ENCODE measurements around the gene SLC12A3.
A peak's percentile ranks its signal among the peaks of the same experiment; 100 is the strongest.
"Not testable (repeated sequence)": the region's sequence is repeated elsewhere in the genome, so short reads cannot be mapped to it uniquely, and the experiment has no call there.

Gene SLC12A3

GRCh38 chr16:56855946-56856345, 9.1 kb upstream of the SLC12A3 start:
- H3K4me1 Mint-ChIP-seq (ENCODE audit: low read depth) = peaks cover 15% of the 10 kb centered on the region
- no peak overlapping the region for H3K4me3 Mint-ChIP-seq
- no peaks in the 10 kb centered on the region for H3K27me3 Mint-ChIP-seq

GRCh38 chr16:56856876-56857447, 8.0 kb upstream of the SLC12A3 start:
- Mint-ChIP-seq H3K27me3 (no peaks in the 10 kb centered on the region), H3K9me3 (ENCODE audit: low read depth) (no peaks in the 10 kb centered on the region), H3K27ac (no peak overlapping the region), H3K4me3 (no peak overlapping the region), H3K4me1 (ENCODE audit: low read depth) (peaks cover 20% of the 10 kb centered on the region), H3K36me3 (no peaks in the 10 kb centered on the region)

More at GRCh38 chr16:56855946-56856345, 9.1 kb upstream of the SLC12A3 start:
- Mint-ChIP-seq H3K27ac (no peak overlapping the region), H3K9me3 (ENCODE audit: low read depth) (no peaks in the 10 kb centered on the region), H3K36me3 (no peaks in the 10 kb centered on the region)

- Mint-ChIP-seq H3K4me1 (ENCODE audit: low read depth) (peaks cover 23% of the 10 kb centered on the region), H3K9me3 (ENCODE audit: low read depth) (no peaks in the 10 kb centered on the region), H3K4me3 (no peak overlapping the region)
These were observed 6.6 kb upstream of the SLC12A3 start for GRCh38 chr16:56858374-56858773.

GRCh38 chr16:56859636-56860035, 5.4 kb upstream of the SLC12A3 start:
- Mint-ChIP-seq H3K36me3 (no peaks in the 10 kb centered on the region), H3K27me3 (no peaks in the 10 kb centered on the region), H3K9me3 (ENCODE audit: low read depth) (no peaks in the 10 kb centered on the region), H3K4me1 (ENCODE audit: low read depth) (peaks cover 24% of the 10 kb centered on the region), H3K27ac (no peak overlapping the region), H3K4me3 (no peak overlapping the region)

More at GRCh38 chr16:56858374-56858773, 6.6 kb upstream of the SLC12A3 start:
- no peaks in the 10 kb centered on the region for H3K36me3 Mint-ChIP-seq
- no peak overlapping the region for H3K27ac Mint-ChIP-seq
- no peaks in the 10 kb centered on the region for H3K27me3 Mint-ChIP-seq

GRCh38 chr16:56860226-56861020, 4.6 kb upstream of the SLC12A3 start:
- Mint-ChIP-seq H3K27me3 (no peaks in the 10 kb centered on the region), H3K4me1 (ENCODE audit: low read depth) (peaks cover 24% of the 10 kb centered on the region), H3K36me3 (no peaks in the 10 kb centered on the region), H3K4me3 (peak overlapping the region; percentile 67), H3K27ac (peak overlapping the region; percentile 86), H3K9me3 (ENCODE audit: low read depth) (no peaks in the 10 kb centered on the region)

GRCh38 chr16:56861092-56861610, 3.9 kb upstream of the SLC12A3 start:
- peaks cover 24% of the 10 kb centered on the region for H3K4me1 Mint-ChIP-seq (ENCODE audit: low read depth)
- no peaks in the 10 kb centered on the region for H3K27me3 Mint-ChIP-seq
- H3K27ac Mint-ChIP-seq = peak overlapping the region; percentile 34
- H3K9me3 Mint-ChIP-seq (ENCODE audit: low read depth) = no peaks in the 10 kb centered on the region
- peak overlapping the region; percentile 12 for H3K4me3 Mint-ChIP-seq
- H3K36me3 Mint-ChIP-seq = no peaks in the 10 kb centered on the region

GRCh38 chr16:56861756-56862155, 3.3 kb upstream of the SLC12A3 start:
- Mint-ChIP-seq H3K27me3 (no peaks in the 10 kb centered on the region), H3K27ac (no peak overlapping the region), H3K4me3 (no peak overlapping the region), H3K36me3 (no peaks in the 10 kb centered on the region), H3K9me3 (ENCODE audit: low read depth) (no peaks in the 10 kb centered on the region), H3K4me1 (ENCODE audit: low read depth) (peaks cover 24% of the 10 kb centered on the region)

GRCh38 chr16:56862776-56863175, 2.2 kb upstream of the SLC12A3 start:
- Mint-ChIP-seq H3K4me1 (ENCODE audit: low read depth) (peaks cover 26% of the 10 kb centered on the region), H3K9me3 (ENCODE audit: low read depth) (no peaks in the 10 kb centered on the region), H3K27ac (peak overlapping the region; percentile 41), H3K27me3 (no peaks in the 10 kb centered on the region), H3K4me3 (no peak overlapping the region), H3K36me3 (no peaks in the 10 kb centered on the region)

GRCh38 chr16:56865394-56866062, 521 bp downstream of the SLC12A3 start:
- H3K4me1 Mint-ChIP-seq (ENCODE audit: low read depth) = peaks cover 15% of the 10 kb centered on the region

GRCh38 chr16:56866955-56867830, 2.2 kb downstream of the SLC12A3 start:
- no peaks in the 10 kb centered on the region for H3K36me3 Mint-ChIP-seq
- no peak overlapping the region for H3K27ac Mint-ChIP-seq
- no peak overlapping the region for H3K4me3 Mint-ChIP-seq
- no peaks in the 10 kb centered on the region for H3K9me3 Mint-ChIP-seq (ENCODE audit: low read depth)
- H3K27me3 Mint-ChIP-seq = no peaks in the 10 kb centered on the region
- peaks cover 6% of the 10 kb centered on the region for H3K4me1 Mint-ChIP-seq (ENCODE audit: low read depth)

More at GRCh38 chr16:56865394-56866062, 521 bp downstream of the SLC12A3 start:
- H3K4me3 Mint-ChIP-seq = no peak overlapping the region
- no peaks in the 10 kb centered on the region for H3K9me3 Mint-ChIP-seq (ENCODE audit: low read depth)
- H3K27me3 Mint-ChIP-seq = no peaks in the 10 kb centered on the region
- H3K27ac Mint-ChIP-seq = no peak overlapping the region
- no peaks in the 10 kb centered on the region for H3K36me3 Mint-ChIP-seq

- Mint-ChIP-seq H3K4me3 (no peak overlapping the region), H3K9me3 (ENCODE audit: low read depth) (no peaks in the 10 kb centered on the region), H3K4me1 (ENCODE audit: low read depth) (peaks cover 3% of the 10 kb centered on the region), H3K36me3 (no peaks in the 10 kb centered on the region), H3K27ac (no peak overlapping the region), H3K27me3 (no peaks in the 10 kb centered on the region)
These were observed 3.2 kb downstream of the SLC12A3 start for GRCh38 chr16:56868175-56868574.

GRCh38 chr16:56868766-56869165, 3.8 kb downstream of the SLC12A3 start:
- H3K4me1 Mint-ChIP-seq (ENCODE audit: low read depth); H3K36me3 Mint-ChIP-seq; H3K4me3 Mint-ChIP-seq; H3K27ac Mint-ChIP-seq; H3K27me3 Mint-ChIP-seq; H3K9me3 Mint-ChIP-seq (ENCODE audit: low read depth): not testable (repeated sequence)

- Mint-ChIP-seq H3K27ac (no peak overlapping the region), H3K36me3 (no peaks in the 10 kb centered on the region)
These were observed 4.7 kb downstream of the SLC12A3 start for GRCh38 chr16:56869513-56870275.

More at GRCh38 chr16:56869513-56870275, 4.7 kb downstream of the SLC12A3 start:
- Mint-ChIP-seq H3K27me3 (no peaks in the 10 kb centered on the region), H3K4me1 (ENCODE audit: low read depth) (peaks cover 2% of the 10 kb centered on the region), H3K4me3 (no peak overlapping the region), H3K9me3 (ENCODE audit: low read depth) (no peaks in the 10 kb centered on the region)

Data from activated naive CD8-positive, alpha-beta T cell (primary cell).